ENCODE data around the gene FBXO45. TPM values are rescaled to one million over a fixed set of nuclear protein-coding genes. Genes with fewer than 3 reads are reported as not detected.

The FBXO45 gene
- total and polyA plus RNA-seq, 2 of the 13 experiments (the other 11 are each of a cell fraction or from before 2014, with no cell fraction given), result 7.0 to 12.1 TPM

GRCh38 chr3:196632046-196632751 lies 63.7 kb downstream of the FBXO45 start (continued):
- TF ChIP-seq RBM39 (IDR thresholded peaks at IDR 0.05; ENCODE audit: low read depth, low read length, poor library complexity, severe bottlenecking) (no peak), ZZZ3 (CRISPR knock-in tag; IDR thresholded peaks at IDR 0.05; ENCODE audit: borderline replicate concordance) (no peak), GABPB1 (CRISPR knock-in tag; IDR thresholded peaks at IDR 0.05) (peak; percentile 90), GTF3A (CRISPR knock-in tag; conservative IDR thresholded peaks at IDR 0.05) (no peak), EP300 (IDR thresholded peaks at IDR 0.05; ENCODE audit: low read depth in 2 of 2, low read length in 2 of 2) (no peak), EP300 (CRISPR knock-in tag; IDR thresholded peaks at IDR 0.05; ENCODE audit: borderline replicate concordance) (no peak), NFKBIZ (CRISPR knock-in tag; IDR thresholded peaks at IDR 0.05) (0 out of 2 replicates have a peak, but pooled peaks have one; percentile 49), TSC22D2 (CRISPR knock-in tag; IDR thresholded peaks at IDR 0.05; ENCODE audit: borderline replicate concordance) (peak; percentile 18; the same call in 1 of the 2 replicates), SNAI1 (CRISPR knock-in tag; IDR thresholded peaks at IDR 0.05; ENCODE audit: borderline replicate concordance) (peak; percentile 81; the same call in 1 of the 2 replicates), NAIF1 (CRISPR knock-in tag; IDR thresholded peaks at IDR 0.05; ENCODE audit: borderline replicate concordance) (no peak), KDM5B (CRISPR knock-in tag; IDR thresholded peaks at IDR 0.05; ENCODE audit: borderline replicate concordance) (peak; percentile 85; the same call in 1 of the 2 replicates), KDM2A (CRISPR knock-in tag; IDR thresholded peaks at IDR 0.05; ENCODE audit: borderline replicate concordance, low read depth) (peak; percentile 87), ZNF225 (CRISPR knock-in tag; IDR thresholded peaks at IDR 0.05) (no peak), KAT7 (CRISPR knock-in tag; IDR thresholded peaks at IDR 0.05; ENCODE audit: borderline replicate concordance) (peak; percentile 83; the same call in 1 of the 2 replicates), ZNF407 (CRISPR knock-in tag; IDR thresholded peaks at IDR 0.05; ENCODE audit: not compliant biosample characterization) (no peak), SP140L (CRISPR knock-in tag; IDR thresholded peaks at IDR 0.05; ENCODE audit: borderline replicate concordance) (no peak), NR2F1 (CRISPR knock-in tag; IDR thresholded peaks at IDR 0.05) (no peak), GATAD2A (CRISPR knock-in tag; IDR thresholded peaks at IDR 0.05) (no peak; the same call in 1 of the 2 replicates), LRRFIP1 (CRISPR knock-in tag; conservative IDR thresholded peaks at IDR 0.05) (no peak)
